ENCODE data around the gene CDK2. TPM values are rescaled to one million over a fixed set of nuclear protein-coding genes. Genes with fewer than 3 reads are reported as not detected.

CDK2 gene
- total RNA-seq, 1 donor from 2014 or later = 26.1 TPM

GRCh38 chr12:55926738-55927587, 39.7 kb upstream of the CDK2 start:
- Mint-ChIP-seq H3K27ac (ENCODE audit: unreplicated experiment) (peak overlapping the region; percentile 98), H3K36me3 (ENCODE audit: low read depth) (peaks cover 4% of the 10 kb centered on the region), H3K4me1 (ENCODE audit: low read depth) (peaks cover 46% of the 10 kb centered on the region), H3K4me3 (ENCODE audit: unreplicated experiment) (peak overlapping the region; percentile 90), H3K9me3 (ENCODE audit: low read depth) (no peaks in the 10 kb centered on the region), H3K27me3 (ENCODE audit: low read depth) (no peaks in the 10 kb centered on the region)
- TF ChIP-seq CTCF (IDR thresholded peaks at IDR 0.05) = peak; percentile 99
- DNase-seq (ENCODE audit: low spot score) = no peak

DNA sequence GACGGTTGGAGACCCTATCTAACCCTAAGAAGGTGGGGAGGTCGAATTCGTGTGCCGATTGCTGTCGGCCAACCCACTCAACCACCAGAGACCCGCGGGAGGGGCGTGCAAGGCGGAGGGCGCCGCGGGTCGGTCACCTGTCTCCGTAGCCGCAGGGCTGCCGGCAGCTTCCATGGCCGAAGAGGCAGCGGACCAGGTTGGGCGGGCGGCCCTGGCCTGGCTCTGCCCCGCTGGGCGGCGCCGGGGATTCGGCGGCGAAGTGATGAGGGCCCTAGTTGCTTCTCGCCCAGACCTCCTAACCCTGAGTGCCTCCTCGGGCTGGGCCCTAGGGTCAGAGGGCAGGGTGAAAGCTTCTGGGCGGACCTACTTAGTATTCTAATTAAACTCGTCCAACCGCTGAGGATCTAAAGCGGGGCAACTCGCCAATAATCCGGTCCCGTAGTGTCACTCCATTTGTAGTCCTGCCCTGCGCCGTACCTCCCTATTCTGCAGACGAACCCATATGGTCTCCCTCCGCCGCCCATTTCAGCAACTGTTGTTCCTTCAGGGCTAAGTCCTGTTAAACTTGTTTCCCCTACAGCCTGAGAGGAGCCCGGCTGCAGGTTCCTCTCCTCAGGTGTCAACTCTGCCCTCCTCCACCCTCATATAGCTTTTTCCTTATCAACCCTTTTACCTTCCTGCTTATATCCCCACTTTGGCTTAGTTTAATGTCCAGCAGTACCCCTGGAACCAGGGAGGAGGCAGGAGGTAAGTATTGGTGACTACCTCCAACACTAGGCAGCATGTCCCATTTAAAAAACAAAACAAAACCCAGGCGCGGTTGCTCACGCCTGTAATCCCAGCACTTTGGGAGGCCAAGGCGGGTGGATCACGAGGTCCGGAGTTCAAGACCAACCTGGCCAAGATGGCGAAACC, 38.8 kb upstream of the CDK2 start, which contains the start of gene PYM1:
PYM1 (minus strand) TSS at position 307 of the 915 bp plus-strand sequence; CDS start at position 174, 133 bp downstream.
- peaks cover 52% of the 10 kb centered on the region for H3K4me1 Mint-ChIP-seq (ENCODE audit: low read depth)

DNA sequence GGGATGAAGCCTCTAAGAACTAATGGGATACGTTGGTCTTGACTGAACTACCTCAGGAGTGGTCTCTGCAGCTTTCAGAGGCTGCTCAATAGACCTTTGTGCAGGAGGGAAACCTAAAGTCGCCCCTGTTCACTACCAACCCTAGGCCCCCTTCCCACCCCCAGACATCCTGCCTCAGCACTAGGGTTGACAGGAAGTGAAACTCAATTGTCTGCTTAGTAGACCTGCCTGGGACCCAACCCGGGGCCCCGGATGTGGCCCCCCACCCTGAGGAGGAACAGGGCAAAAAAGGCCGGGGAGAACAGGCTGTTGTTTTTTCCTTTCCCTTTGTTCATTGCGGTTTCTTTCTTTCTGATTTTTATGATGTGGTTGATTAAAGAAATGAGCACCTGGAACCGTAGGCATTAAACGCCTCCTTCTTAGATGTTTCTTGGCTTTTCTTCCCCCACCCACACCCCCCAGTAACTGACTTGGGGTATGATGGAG, 37.3 kb upstream of the CDK2 start:
- peak overlapping the region; percentile 66 for H3K27ac Mint-ChIP-seq (ENCODE audit: unreplicated experiment)

More for the DNA sequence above, 38.8 kb upstream of the CDK2 start, which contains the start of gene PYM1:
- Mint-ChIP-seq H3K27ac (ENCODE audit: unreplicated experiment) (peak within 1 kb of the TSS; percentile 98), H3K36me3 (ENCODE audit: low read depth) (peaks cover 2% of the 10 kb centered on the region), H3K9me3 (ENCODE audit: low read depth) (no peaks in the 10 kb centered on the region), H3K27me3 (ENCODE audit: low read depth) (no peaks in the 10 kb centered on the region), H3K4me3 (ENCODE audit: unreplicated experiment) (peak within 1 kb of the TSS; percentile 90)
- no peak for TF ChIP-seq CTCF (IDR thresholded peaks at IDR 0.05)
- no peak for DNase-seq (ENCODE audit: low spot score)

GRCh38 chr12:55930771-55931316, 35.8 kb upstream of the CDK2 start, which contains the start of gene DGKA:
Gene DGKA, plus strand, starts transcription at chr12:55931162. Its CDS starts 5,342 bp downstream, at chr12:55936504.
- peak within 1 kb of the TSS; percentile 99 for H3K27ac Mint-ChIP-seq (ENCODE audit: unreplicated experiment)
- H3K9me3 Mint-ChIP-seq (ENCODE audit: low read depth) = no peaks in the 10 kb centered on the region
- no peaks in the 10 kb centered on the region for H3K27me3 Mint-ChIP-seq (ENCODE audit: low read depth)
- no peak for DNase-seq (ENCODE audit: low spot score)
- H3K36me3 Mint-ChIP-seq (ENCODE audit: low read depth) = no peaks in the 10 kb centered on the region
- peak within 1 kb of the TSS; percentile 96 for H3K4me3 Mint-ChIP-seq (ENCODE audit: unreplicated experiment)
- TF ChIP-seq CTCF (IDR thresholded peaks at IDR 0.05) = peak; percentile 83
- peaks cover 64% of the 10 kb centered on the region for H3K4me1 Mint-ChIP-seq (ENCODE audit: low read depth)

More for the DNA sequence above, 37.3 kb upstream of the CDK2 start:
- Mint-ChIP-seq H3K27me3 (ENCODE audit: low read depth) (no peaks in the 10 kb centered on the region), H3K36me3 (ENCODE audit: low read depth) (no peaks in the 10 kb centered on the region), H3K4me1 (ENCODE audit: low read depth) (peaks cover 64% of the 10 kb centered on the region), H3K9me3 (ENCODE audit: low read depth) (no peaks in the 10 kb centered on the region), H3K4me3 (ENCODE audit: unreplicated experiment) (peak overlapping the region; percentile 41)
- DNase-seq (ENCODE audit: low spot score) = no peak
- TF ChIP-seq CTCF (IDR thresholded peaks at IDR 0.05) = no peak

Measured in chondrocyte (in vitro differentiated cells).